ENCODE data around the gene PLEKHS1.
"Not testable (repeated sequence)": the region's sequence is repeated elsewhere in the genome, so short reads cannot be mapped to it uniquely, and the experiment has no call there.

PLEKHS1 gene

DNA sequence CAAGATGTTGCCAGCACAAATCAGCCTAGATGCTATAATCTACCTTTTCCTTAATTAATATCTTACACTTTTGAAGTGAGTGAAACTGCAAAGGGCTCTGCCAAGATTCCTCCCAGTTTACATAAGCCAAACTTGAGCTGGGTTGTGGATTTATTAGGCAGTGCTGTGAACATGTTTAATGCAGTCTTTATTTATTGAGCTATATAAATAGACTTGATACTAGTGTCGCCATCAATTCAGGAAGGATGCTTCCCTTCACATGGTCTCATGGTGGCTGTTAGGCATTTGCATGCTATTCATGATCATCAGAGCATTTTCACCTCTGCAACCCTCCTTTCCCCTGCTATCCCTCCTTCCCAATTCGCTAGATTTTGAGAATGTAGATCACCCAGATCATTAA is 40.2 kb downstream of the PLEKHS1 start:
- no peak for DNase-seq (ENCODE audit: low read depth in 2 of 2)

DNA sequence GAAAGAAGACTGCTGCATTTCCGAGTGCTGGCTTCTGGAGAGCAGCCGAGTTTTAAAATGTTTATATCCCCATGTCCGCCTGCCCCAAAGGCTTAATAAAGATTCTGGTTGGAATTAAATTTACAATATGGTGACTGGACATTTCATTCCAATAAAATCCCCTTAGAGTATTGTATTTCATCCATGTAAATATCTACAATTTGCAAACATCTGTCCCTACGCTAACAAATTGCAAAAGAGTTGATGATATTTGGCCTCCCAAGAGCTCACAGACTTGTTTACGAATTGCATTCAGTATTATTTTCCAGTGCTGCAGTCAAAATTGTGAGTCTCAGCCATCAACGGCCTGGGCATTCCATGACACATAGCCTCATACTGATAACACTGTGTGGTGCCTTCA is 50.1 kb downstream of the PLEKHS1 start:
- no peak for DNase-seq (ENCODE audit: low read depth in 2 of 2)

DNA sequence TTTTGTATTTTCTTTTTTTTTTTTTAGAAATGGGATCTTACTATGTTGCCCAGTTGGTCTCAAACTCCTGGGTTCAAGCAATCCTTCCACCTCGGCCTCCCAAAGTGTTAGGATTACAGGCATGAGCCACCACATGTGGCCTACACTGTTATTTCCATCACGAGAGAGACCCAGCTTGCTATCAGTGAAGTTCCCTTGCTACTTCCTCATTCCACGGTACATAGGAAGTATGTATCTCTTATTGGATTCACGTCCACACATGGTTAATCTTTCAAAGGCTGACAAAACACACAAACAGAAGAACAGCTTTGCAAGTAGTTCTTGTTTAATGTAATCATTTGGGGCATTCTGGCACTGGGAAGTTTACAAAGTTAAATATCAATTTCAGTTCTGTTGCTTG is 51.5 kb downstream of the PLEKHS1 start:
- DNase-seq (ENCODE audit: low read depth in 2 of 2), result no peak

DNA sequence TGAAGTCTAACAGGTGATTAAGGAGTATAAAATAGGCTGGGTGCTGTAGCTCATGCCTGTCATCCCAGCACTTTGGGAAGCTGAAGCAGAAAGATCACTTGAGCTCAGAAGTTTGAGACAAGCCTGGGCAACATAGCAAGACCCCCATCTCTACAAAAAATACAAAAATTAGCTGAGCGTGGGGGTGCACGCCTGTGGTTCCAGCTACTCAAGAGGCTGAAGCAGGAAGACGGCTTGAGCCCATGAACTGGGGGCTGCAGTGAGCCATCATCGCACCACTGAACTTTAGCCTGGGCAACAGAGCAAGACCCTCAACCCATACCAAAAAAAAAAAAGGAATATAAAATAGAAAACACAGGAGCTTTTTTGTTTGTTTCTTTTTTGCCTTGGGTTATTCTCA is 55.0 kb downstream of the PLEKHS1 start:
- no peak for DNase-seq (ENCODE audit: low read depth in 2 of 2)

DNA sequence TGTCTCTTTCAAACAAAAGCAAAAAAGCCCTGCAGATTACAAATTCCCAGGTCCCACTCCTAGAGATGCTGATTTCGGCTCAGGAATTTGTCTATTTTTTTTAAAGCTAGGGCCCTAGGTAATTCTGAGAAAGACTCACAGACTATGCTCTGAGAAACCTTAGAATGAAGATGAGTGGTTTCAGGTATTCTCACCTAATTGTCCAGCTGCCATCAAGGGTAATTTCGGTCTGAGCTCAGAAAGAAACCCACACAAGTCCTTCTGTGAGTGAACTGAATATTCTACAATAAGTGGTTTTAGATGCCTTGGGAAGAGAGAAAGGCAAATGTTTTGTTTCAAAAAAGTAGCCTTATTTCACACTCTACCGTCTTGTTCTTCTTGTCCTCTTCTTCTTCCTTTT is 56.7 kb downstream of the PLEKHS1 start:
- no peak for DNase-seq (ENCODE audit: low read depth in 2 of 2)

DNA sequence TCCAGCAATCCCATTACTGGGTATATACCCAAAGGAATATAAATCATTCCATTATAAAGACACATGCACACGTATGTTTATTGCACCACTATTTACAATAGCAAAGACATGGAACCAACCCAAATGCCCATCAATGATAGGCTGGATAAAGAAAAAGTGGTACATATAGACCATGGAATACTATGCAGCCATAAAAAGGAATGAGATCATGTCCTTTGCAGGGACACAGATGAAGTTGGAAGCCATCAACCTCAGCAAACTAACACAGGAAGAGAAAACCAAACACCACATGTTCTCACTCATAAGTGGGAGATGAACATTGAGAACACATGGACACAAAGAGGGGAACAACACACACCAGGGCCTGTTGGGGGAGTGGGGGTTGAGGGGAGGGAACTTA is 63.2 kb downstream of the PLEKHS1 start:
- not testable (repeated sequence) for DNase-seq (ENCODE audit: low read depth in 2 of 2)

DNA sequence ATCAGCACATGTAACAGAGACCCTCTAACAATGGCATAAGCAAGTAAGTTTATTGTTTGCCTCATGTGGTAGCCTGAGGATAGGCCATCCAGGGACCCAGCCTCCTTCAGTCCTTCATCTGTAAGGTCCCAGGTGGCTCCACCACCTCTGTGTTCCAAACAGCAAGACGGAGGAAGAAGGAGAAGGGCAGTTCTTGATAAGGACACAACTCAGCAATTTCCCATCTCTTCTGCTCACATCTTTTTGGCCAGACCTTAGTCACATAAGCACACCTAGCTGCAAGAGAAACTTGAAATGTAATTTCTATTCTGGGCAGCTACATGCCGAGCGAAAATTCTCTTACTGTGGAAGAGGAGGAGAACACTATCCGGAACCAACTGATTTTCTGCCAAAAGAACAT is 68.5 kb downstream of the PLEKHS1 start:
- no peak for DNase-seq (ENCODE audit: low read depth in 2 of 2)

DNA sequence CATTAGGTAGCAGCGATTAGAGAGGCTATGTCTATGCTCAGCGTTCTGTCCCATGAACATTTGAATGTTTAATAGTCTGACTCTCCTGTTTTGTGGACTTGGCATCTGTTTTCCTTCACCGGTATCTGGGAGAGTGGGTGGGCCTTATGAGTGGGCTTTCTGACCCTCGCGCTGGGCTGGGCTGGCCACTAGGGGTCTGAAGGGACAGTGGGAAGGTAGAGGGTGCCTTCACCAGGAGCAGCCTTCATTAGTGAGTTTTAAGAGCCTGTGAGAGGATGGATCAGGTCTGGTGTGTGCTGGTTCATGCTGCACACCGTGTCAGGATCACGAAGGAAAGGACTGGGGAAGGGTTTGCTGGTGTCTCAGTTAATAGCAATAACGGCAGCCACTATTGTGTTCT is 69.0 kb downstream of the PLEKHS1 start:
- no peak for DNase-seq (ENCODE audit: low read depth in 2 of 2)

DNA sequence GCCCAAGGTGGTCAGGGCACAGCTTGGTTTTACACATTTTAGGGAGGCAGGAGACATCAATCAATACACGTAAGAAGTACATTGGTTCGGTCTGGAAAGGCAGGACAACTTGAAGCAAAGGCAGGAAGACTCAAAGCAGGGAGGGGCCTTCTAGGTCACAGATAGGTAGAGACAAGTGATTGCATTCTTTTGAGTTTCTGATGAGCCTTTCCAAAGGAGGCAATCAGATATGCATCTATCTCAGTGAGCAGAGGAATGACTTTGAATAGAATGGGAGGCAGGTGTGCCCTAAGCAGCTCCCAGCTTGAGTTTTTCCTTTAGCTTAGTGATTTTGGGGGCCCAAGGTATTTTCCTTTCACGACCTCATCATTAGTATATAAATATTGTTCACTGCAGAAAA is 69.8 kb downstream of the PLEKHS1 start:
- not testable (repeated sequence) for DNase-seq (ENCODE audit: low read depth in 2 of 2)

DNA sequence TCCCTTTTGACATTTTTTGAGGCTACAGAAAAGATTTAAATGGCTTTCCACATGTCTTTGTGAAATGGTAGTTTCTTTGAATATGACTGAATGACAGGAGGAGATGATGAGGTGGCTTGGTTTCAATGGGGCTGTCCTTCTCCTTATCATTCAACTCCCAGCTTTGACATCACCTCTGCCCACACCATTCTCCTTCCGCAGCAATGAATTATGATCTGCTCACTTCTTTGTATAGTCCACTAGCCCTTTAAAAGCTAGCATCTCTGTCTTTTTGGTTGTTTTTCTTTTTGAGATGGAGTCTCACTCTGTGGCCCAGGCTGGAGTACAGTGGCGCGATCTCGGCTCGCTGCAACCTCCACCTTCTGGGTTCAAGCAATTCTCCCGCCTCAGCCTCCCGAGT is 70.7 kb downstream of the PLEKHS1 start:
- DNase-seq (ENCODE audit: low read depth in 2 of 2), result no peak

DNA sequence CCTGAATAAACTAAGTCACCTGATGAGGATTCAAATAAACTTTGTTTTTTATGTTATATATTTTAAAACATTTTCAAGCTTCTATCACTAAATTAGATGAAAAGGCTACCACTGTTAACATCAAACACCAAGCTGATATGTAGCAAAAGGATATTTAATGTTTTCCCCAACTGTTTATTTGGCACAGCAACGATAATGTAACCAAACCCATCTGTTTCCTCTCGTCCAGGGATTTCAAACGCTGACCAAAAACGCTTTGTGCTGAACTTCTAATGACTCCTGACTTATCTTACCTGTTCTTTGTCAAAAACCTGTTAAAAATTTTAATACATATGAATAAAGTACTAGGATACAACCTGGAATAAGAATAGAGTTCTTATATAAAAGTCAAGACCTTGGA is 71.9 kb downstream of the PLEKHS1 start:
- no peak for DNase-seq (ENCODE audit: low read depth in 2 of 2)

DNA sequence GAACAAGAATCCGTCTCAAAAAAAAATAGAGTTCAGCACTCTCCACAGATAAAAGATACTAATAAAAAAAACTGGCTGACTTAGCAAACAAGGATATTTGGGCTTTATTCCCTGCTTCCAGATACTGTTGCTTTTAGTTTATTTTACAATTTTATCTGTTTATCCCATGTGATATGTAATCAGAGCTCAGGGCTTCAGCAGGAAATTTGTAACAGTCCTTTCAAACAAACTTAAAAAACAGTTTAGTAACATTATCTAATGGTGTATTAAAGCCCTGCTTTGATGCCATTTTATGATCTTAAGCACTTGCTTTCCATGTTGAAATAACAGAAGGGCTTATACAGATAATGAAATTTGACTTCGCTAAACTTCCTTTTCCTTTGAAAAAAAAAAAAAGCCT is 74.3 kb downstream of the PLEKHS1 start:
- DNase-seq (ENCODE audit: low read depth in 2 of 2), result no peak

DNA sequence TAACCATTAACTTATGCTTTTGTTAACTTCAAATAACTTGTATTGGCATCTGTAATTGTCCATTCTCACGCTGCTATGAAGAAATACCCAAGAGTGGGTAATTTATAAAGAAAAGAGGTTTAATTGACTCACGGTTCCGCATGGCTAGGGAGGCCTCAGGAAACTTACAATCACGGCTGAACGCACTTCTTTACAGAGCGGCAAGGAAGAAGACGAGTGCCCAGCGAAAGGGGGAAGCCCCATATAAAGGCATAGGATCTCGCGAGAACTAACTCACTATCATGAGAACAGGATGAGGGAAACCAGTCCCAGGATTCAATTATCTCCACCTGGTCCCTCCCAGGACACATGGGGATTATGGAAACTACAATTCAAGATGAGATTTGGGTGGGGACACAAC is 77.1 kb downstream of the PLEKHS1 start:
- not testable (repeated sequence) for DNase-seq (ENCODE audit: low read depth in 2 of 2)
